Measurements from ENCODE around the gene KSR2.

Gene KSR2

GRCh38 chr12:117507548-117507947, 461.2 kb downstream of the KSR2 start:
- in situ Hi-C loops (cut with MboI; ENCODE audit: low pct_unique_long_range_greater_than_20kb, low sequenced_read_pairs, unreplicated experiment): no loop called here
- DNase-seq (ENCODE audit: low spot score): no peak
- TF ChIP-seq CTCF (IDR thresholded peaks at IDR 0.05; ENCODE audit: extremely low read depth, insufficient read depth, missing control alignments): no peak

DNA sequence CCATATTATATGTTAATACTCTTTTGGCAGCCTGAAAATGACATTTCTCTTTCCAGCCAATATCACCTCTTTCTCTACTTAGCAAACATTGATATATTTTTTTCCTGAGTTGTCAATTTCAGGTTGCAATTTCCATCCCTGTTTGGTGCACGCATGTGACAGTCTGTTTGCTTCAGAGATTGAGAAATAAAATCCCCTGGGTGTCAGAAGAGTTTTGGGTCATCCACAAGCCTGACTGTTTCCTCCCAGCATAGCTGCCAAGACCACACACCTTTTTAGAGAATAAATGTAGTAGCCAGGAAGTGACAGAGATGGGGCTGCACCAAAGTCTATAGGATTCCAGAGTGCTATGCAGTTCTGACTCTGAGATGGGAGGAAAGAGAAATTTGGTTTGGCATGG, 462.5 kb downstream of the KSR2 start:
- TF ChIP-seq CTCF (IDR thresholded peaks at IDR 0.05; ENCODE audit: extremely low read depth, insufficient read depth, missing control alignments): no peak
- in situ Hi-C loops (cut with MboI; ENCODE audit: low pct_unique_long_range_greater_than_20kb, low sequenced_read_pairs, unreplicated experiment): no loop called here

DNA sequence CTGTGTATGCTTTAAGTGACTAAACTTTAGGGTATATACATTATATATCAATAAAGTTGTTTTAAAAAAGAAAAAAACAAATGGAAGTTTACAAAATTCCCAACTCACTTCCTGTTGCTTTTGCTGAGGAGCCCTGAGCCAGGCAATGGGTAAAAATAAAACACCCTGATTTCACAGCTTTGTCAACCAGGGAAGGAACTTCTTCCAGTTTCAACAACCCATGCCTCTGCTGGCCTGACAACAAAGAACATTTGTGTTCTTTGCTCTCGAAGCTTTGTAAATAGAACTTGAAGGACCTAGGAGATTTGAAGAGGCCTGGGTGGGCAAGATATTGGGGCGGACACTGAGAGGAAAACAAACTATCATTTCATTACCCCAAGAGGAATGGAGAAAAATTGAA, 466.2 kb downstream of the KSR2 start:
- in situ Hi-C loops (cut with MboI; ENCODE audit: low pct_unique_long_range_greater_than_20kb, low sequenced_read_pairs, unreplicated experiment): no loop called here
- no peak for TF ChIP-seq CTCF (IDR thresholded peaks at IDR 0.05; ENCODE audit: extremely low read depth, insufficient read depth, missing control alignments)
- no peak for DNase-seq (ENCODE audit: low spot score)

More for the DNA sequence above, 462.5 kb downstream of the KSR2 start:
- DNase-seq (ENCODE audit: low spot score): no peak

DNA sequence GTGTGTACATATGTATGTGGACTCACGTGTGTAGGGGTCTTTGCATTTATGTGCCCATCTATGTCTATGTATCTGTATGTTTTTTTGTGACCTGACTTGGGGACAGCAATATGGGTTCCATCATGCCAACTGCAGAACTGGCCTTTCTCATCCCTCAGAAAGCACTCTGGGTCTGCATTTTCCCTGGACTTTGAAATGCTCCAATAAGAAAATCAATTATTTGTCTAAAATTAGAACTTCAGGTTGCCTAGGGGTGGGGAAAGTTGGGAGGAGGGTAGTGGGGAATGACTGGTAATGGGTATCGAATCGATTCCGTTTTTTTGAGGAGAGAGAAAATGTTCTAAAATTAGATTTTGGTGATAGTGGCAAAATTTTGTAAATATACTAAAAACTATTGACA, 466.6 kb downstream of the KSR2 start:
- in situ Hi-C loops (cut with MboI; ENCODE audit: low pct_unique_long_range_greater_than_20kb, low sequenced_read_pairs, unreplicated experiment): no loop called here
- no peak for DNase-seq (ENCODE audit: low spot score)
- TF ChIP-seq CTCF (IDR thresholded peaks at IDR 0.05; ENCODE audit: extremely low read depth, insufficient read depth, missing control alignments): no peak

GRCh38 chr12:117501076-117501869, 467.5 kb downstream of the KSR2 start:
- TF ChIP-seq CTCF (IDR thresholded peaks at IDR 0.05; ENCODE audit: extremely low read depth, insufficient read depth, missing control alignments): no peak
- in situ Hi-C loops (cut with MboI; ENCODE audit: low pct_unique_long_range_greater_than_20kb, low sequenced_read_pairs, unreplicated experiment): no loop called here
- DNase-seq (ENCODE audit: low spot score): no peak

- no peak for DNase-seq (ENCODE audit: low spot score)
- no peak for TF ChIP-seq CTCF (IDR thresholded peaks at IDR 0.05; ENCODE audit: extremely low read depth, insufficient read depth, missing control alignments)
- in situ Hi-C loops (cut with MboI; ENCODE audit: low pct_unique_long_range_greater_than_20kb, low sequenced_read_pairs, unreplicated experiment): no loop called here
These were observed 468.9 kb downstream of the KSR2 start for GRCh38 chr12:117499759-117500485.
